GM21619 (cell line): Measurements from ENCODE around the gene SRRM5.

ENCODE experiments used
- ATAC-seq: cut with Tn5 transposase; IDR thresholded peaks from one replicate; pipeline ENCODE4 v1.9.1; 2021; ENCODE audit not compliant: unreplicated experiment

The SRRM5 gene

GRCh38 chr19:43664018-43664417, 52.1 kb downstream of the SRRM5 start:
- no peak for ATAC-seq
